ENCODE data around the gene ATG14.

GRCh38 chr14:55318694-55319093 lies 92.9 kb downstream of the ATG14 start:
- TF ChIP-seq EZH2 (IDR thresholded peaks at IDR 0.05; ENCODE audit: insufficient read depth, poor library complexity, severe bottlenecking) (no peak), EZH2phosphoT487 (IDR thresholded peaks at IDR 0.05; ENCODE audit: insufficient read depth, low read depth) (no peak)

Data from GM23248 (cell line).